K562 (cell line): ENCODE results near the gene CCDC116. TPM values are rescaled to one million over a fixed set of nuclear protein-coding genes. Genes with fewer than 3 reads are reported as not detected.

Experiments
- CC2D1A ChIP-seq: fragments of 450-650 bp; IDR thresholded peaks from 2 replicates; pipeline ENCODE4 v1.6.1; 2017; ENCODE audit warnings: mild to moderate bottlenecking
- FOXO4 ChIP-seq: fragments of 450-650 bp; formaldehyde crosslinking; IDR thresholded peaks from 2 replicates; pipeline ENCODE4 v1.4.0; 2020; ENCODE audit warnings: mild to moderate bottlenecking, moderate library complexity
- FUS ChIP-seq: fragments of 200-400 bp; formaldehyde crosslinking; optimal IDR thresholded peaks from 2 replicates; pipeline ENCODE3; 2017; ENCODE audit warnings: low read depth, low read length
- KLF13 ChIP-seq: fragments of 450-650 bp; IDR thresholded peaks from 2 replicates; pipeline ENCODE4 v1.6.1; 2016; ENCODE audit warnings: missing genetic modification characterization, low read depth, mild to moderate bottlenecking, missing compliant biosample characterization, moderate library complexity, borderline replicate concordance
- MEIS2 ChIP-seq: fragments of 450-650 bp; IDR thresholded peaks from 2 replicates; pipeline ENCODE4 v1.6.1; 2014; ENCODE audit warnings: mild to moderate bottlenecking; ENCODE audit not compliant: partially characterized antibody
- NR4A1 ChIP-seq, 2 experiments: fragments of 250-450 bp in 1 of 2; fragments of 450-650 bp in 1 of 2; sonication (Bioruptor Pico) in 1 of 2; IDR thresholded peaks; 2 replicates each; pipeline versions ENCODE4 v1.4.0 to v1.6.1; 2016 to 2020; ENCODE audit warnings: mild to moderate bottlenecking in 2 of 2, missing compliant biosample characterization in 1 of 2, missing genetic modification characterization in 1 of 2, moderate library complexity in 1 of 2
- PURB ChIP-seq: sonication (generic); formaldehyde crosslinking; IDR thresholded peaks from 2 replicates; pipeline ENCODE4 v1.9.0; 2021; ENCODE audit warnings: low read depth, mild to moderate bottlenecking, missing genetic modification reagents
- RAD51 ChIP-seq: fragments of 450-650 bp; IDR thresholded peaks from 2 replicates; pipeline ENCODE4 v1.7.1; 2016; ENCODE audit warnings: low read depth, mild to moderate bottlenecking, borderline replicate concordance
- RBBP5 ChIP-seq: fragments of 200-600 bp; sonication (generic); IDR thresholded peaks from 2 replicates; pipeline ENCODE4 v1.6.1; 2012; ENCODE audit warnings: borderline replicate concordance, mild to moderate bottlenecking, low read length, control low read depth, inconsistent platforms; ENCODE audit not compliant: insufficient read depth, poor library complexity, severe bottlenecking
- RHOXF2B ChIP-seq: fragments of 250-450 bp; sonication (Bioruptor Pico); conservative IDR thresholded peaks from 2 replicates; pipeline ENCODE4 v1.5.1; 2021
- SFPQ ChIP-seq: fragments of 200-400 bp; formaldehyde crosslinking; IDR thresholded peaks from 2 replicates; pipeline ENCODE4 v1.6.1; 2017; ENCODE audit warnings: mild to moderate bottlenecking, low read depth, low read length, moderate library complexity
- TAF7 ChIP-seq: fragments of 450-650 bp; IDR thresholded peaks from 2 replicates; pipeline ENCODE4 v1.6.1; 2016; ENCODE audit warnings: missing genetic modification characterization, missing compliant biosample characterization
- WHSC1 ChIP-seq: IDR thresholded peaks from one replicate; pipeline ENCODE4 v1.6.1; 2012; ENCODE audit warnings: low read length, control low read depth, inconsistent platforms
- ZNF143 ChIP-seq: sonication (generic); formaldehyde crosslinking; IDR thresholded peaks from 2 replicates; pipeline ENCODE4 v1.9.0; 2022; ENCODE audit warnings: mild to moderate bottlenecking, missing genetic modification reagents
- ZNF511 ChIP-seq: sonication (generic); formaldehyde crosslinking; IDR thresholded peaks from 2 replicates; pipeline ENCODE4 v1.8.0; 2022; ENCODE audit warnings: mild to moderate bottlenecking, missing genetic modification reagents
- ZNF740 ChIP-seq, 3 experiments: fragments of 200-800 bp in 1 of 3; sonication (Bioruptor generic) in 1 of 3; sonication (generic) in 1 of 3; formaldehyde crosslinking in 1 of 3; IDR thresholded peaks; 2 replicates each; pipeline versions ENCODE4 v1.6.1 to v1.8.0; 2016 to 2022; ENCODE audit warnings: mild to moderate bottlenecking in 2 of 3, missing compliant biosample characterization in 2 of 3, missing genetic modification characterization in 2 of 3, missing genetic modification reagents in 1 of 3
- ZNF780A ChIP-seq: fragments of 250-450 bp; sonication (Bioruptor Pico); IDR thresholded peaks from 2 replicates; pipeline ENCODE4 v1.5.0; 2021; ENCODE audit warnings: mild to moderate bottlenecking
- polyA plus RNA-seq, 8 experiments: library from polyadenylated mRNA; depleted of rRNA in 4 of 8; stranded (reverse) in 5 of 8; unstranded in 3 of 8; fragments of >200 nt; fragmentation: Nextera tagmentation in 2 of 8; fragmentation: Illumina TruSeq in 1 of 8; extraction: Ambion mirVana in 2 of 8; extraction: Trizol in 1 of 8; gene quantifications; 2 replicates each; pipeline versions ENCODE4 v1.2.1 to v1.2.3, GENCODE V29; 2011 to 2014; ENCODE audit warnings: inconsistent platforms in 1 of 8, missing spikeins in 1 of 8
- total RNA-seq, 7 experiments: library from RNA; depleted of rRNA in 6 of 7; stranded (reverse); fragments of >200 nt in 6 of 7; fragmentation: Illumina TruSeq in 2 of 7; extraction: Trizol in 2 of 7; gene quantifications; 2 replicates each; pipeline versions ENCODE4 v1.2.1 to v1.2.3, GENCODE V29; 2011 to 2021; ENCODE audit warnings: low replicate concordance in 1 of 7

CCDC116 gene
- total and polyA plus RNA-seq, 9 of the 15 experiments (the other 6 are each of a cell fraction or from before 2014, with no cell fraction given) = 1.6 to 11.3 (median 4.7) TPM

- TF ChIP-seq FOXO4 (CRISPR knock-in tag) = no peak
- TF ChIP-seq CC2D1A = no peak
- TF ChIP-seq RHOXF2B (CRISPR knock-in tag) = no peak
- TF ChIP-seq ZNF511 = no peak
- no peak for TF ChIP-seq ZNF143 (CRISPR knock-in tag)
- no peak for TF ChIP-seq ZNF740 (CRISPR knock-in tag; IDR thresholded peaks at IDR 0.05)
- no peak for TF ChIP-seq ZNF740 (tag; IDR thresholded peaks at IDR 0.05)
- no peak for TF ChIP-seq PURB (CRISPR knock-in tag)
- TF ChIP-seq RAD51 = no peak
- no peak for TF ChIP-seq KLF13 (tag)
- TF ChIP-seq MEIS2 = no peak
- no peak for TF ChIP-seq FUS
- TF ChIP-seq NR4A1 (CRISPR knock-in tag; IDR thresholded peaks at IDR 0.05) = 0 out of 2 replicates have a peak, but pooled peaks have one; percentile 37
- no peak for TF ChIP-seq NR4A1 (tag; IDR thresholded peaks at IDR 0.05)
- peak; percentile 74 for TF ChIP-seq WHSC1
- peak; percentile 35 for TF ChIP-seq RBBP5
- no peak for TF ChIP-seq SFPQ
- no peak for TF ChIP-seq TAF7
- no peak for TF ChIP-seq ZNF780A (CRISPR knock-in tag)
Measured at GRCh38 chr22:21673534-21674321, 41.2 kb downstream of the CCDC116 start (continued).
